HepG2 (cell line): ENCODE measurements around the gene MOB3C. TPM values are rescaled to one million over a fixed set of nuclear protein-coding genes. Genes with fewer than 3 reads are reported as not detected.

Source experiments
- AKAP8 ChIP-seq: sonication (generic); formaldehyde crosslinking; IDR thresholded peaks from 2 replicates; pipeline ENCODE4 v1.5.1; 2020; ENCODE audit warnings: mild to moderate bottlenecking, missing genetic modification reagents
- HOXA7 ChIP-seq: sonication (generic); formaldehyde crosslinking; IDR thresholded peaks from 2 replicates; pipeline ENCODE4 v1.8.1; 2022; ENCODE audit warnings: mild to moderate bottlenecking, missing genetic modification reagents, moderate library complexity
- IKZF1 ChIP-seq: fragments of 450-650 bp; IDR thresholded peaks from 2 replicates; pipeline ENCODE4 v1.7.1; 2016
- MIXL1 ChIP-seq: IDR thresholded peaks from 2 replicates; pipeline ENCODE4 v1.6.1; 2016
- SRSF9 ChIP-seq: fragments of 200-400 bp; formaldehyde crosslinking; IDR thresholded peaks from 2 replicates; pipeline ENCODE4 v1.6.1; 2018; ENCODE audit warnings: borderline replicate concordance, mild to moderate bottlenecking, low read depth, low read length; ENCODE audit not compliant: insufficient read depth, poor library complexity, severe bottlenecking
- TBP ChIP-seq: sonication (generic); formaldehyde crosslinking; IDR thresholded peaks from 2 replicates; pipeline ENCODE4 v1.5.0; 2020; ENCODE audit warnings: missing genetic modification reagents
- TCF7L2 ChIP-seq: IDR thresholded peaks from 2 replicates; pipeline ENCODE4 v1.6.1; 2011; ENCODE audit warnings: mild to moderate bottlenecking, low read depth, low read length, moderate library complexity
- YEATS2 ChIP-seq: sonication (generic); formaldehyde crosslinking; IDR thresholded peaks from 2 replicates; pipeline ENCODE4 v1.4.0; 2020; ENCODE audit warnings: missing genetic modification reagents, borderline replicate concordance
- ZFP37 ChIP-seq: sonication (generic); formaldehyde crosslinking; IDR thresholded peaks from 2 replicates; pipeline ENCODE4 v1.4.0; 2020; ENCODE audit warnings: missing genetic modification reagents, borderline replicate concordance
- ZNF207 ChIP-seq: fragments of 450-650 bp; IDR thresholded peaks from 2 replicates; pipeline ENCODE4 v1.6.1; 2016; ENCODE audit warnings: antibody characterized with exemption, borderline replicate concordance
- ZNF543 ChIP-seq: sonication (generic); formaldehyde crosslinking; IDR thresholded peaks from 2 replicates; pipeline ENCODE4 v1.4.0; 2020; ENCODE audit warnings: mild to moderate bottlenecking, missing genetic modification reagents
- ZNF792 ChIP-seq: IDR thresholded peaks from 2 replicates; pipeline ENCODE4 v1.6.1; 2016
- polyA plus RNA-seq, 8 experiments: library from polyadenylated mRNA; depleted of rRNA in 3 of 8; stranded (reverse) in 7 of 8; unstranded in 1 of 8; fragments of >200 nt; fragmentation: Illumina TruSeq in 4 of 8; extraction: Trizol in 4 of 8; gene quantifications; 2 replicates each; pipeline versions ENCODE4 v1.2.1 to v1.2.3, GENCODE V29; 2011 to 2016; ENCODE audit warnings: low read depth in 4 of 8, missing spikeins in 1 of 8, mixed read lengths in 1 of 8; ENCODE audit not compliant: insufficient read depth in 1 of 8
- total RNA-seq, 5 experiments: library from RNA; depleted of rRNA; stranded (reverse); fragments of >200 nt; fragmentation: Illumina TruSeq; extraction: Trizol; gene quantifications; 2 replicates each; pipeline ENCODE4 v1.2.3, GENCODE V29; 2016; ENCODE audit warnings: low read depth in 1 of 5
- TF ChIP-seq, protein P1 (sequence below): IDR thresholded peaks from 2 replicates; pipeline ENCODE4 v1.4.0; 2020; ENCODE audit warnings: mild to moderate bottlenecking, missing genetic modification reagents
- TF ChIP-seq, protein P2 (sequence below), 2 experiments: sonication (generic) in 1 of 2; formaldehyde crosslinking in 1 of 2; IDR thresholded peaks; 2 replicates each; pipeline versions ENCODE4 v1.6.1 to v1.9.0; 2014 to 2022; ENCODE audit warnings: antibody characterized with exemption in 1 of 2, borderline replicate concordance in 1 of 2, inconsistent platforms in 1 of 2, low read depth in 1 of 2, missing genetic modification reagents in 1 of 2
- TF ChIP-seq, protein P3 (sequence below), 2 experiments: sonication (generic) in 1 of 2; formaldehyde crosslinking in 1 of 2; IDR thresholded peaks; 2 replicates each; pipeline versions ENCODE4 v1.5.1 to v1.6.1; 2011 to 2020; ENCODE audit warnings: borderline replicate concordance in 1 of 2, low read depth in 1 of 2, low read length in 1 of 2, mild to moderate bottlenecking in 1 of 2, missing genetic modification reagents in 1 of 2, moderate library complexity in 1 of 2
- TF ChIP-seq, protein P4 (sequence below): sonication (generic); formaldehyde crosslinking; IDR thresholded peaks from 2 replicates; pipeline ENCODE4 v1.4.0; 2020; ENCODE audit warnings: mild to moderate bottlenecking, missing genetic modification reagents

Gene MOB3C
- total and polyA plus RNA-seq, 2 of the 13 experiments (the other 11 are each of a cell fraction or from before 2014, with no cell fraction given), result 3.5 to 4.1 TPM

DNA sequence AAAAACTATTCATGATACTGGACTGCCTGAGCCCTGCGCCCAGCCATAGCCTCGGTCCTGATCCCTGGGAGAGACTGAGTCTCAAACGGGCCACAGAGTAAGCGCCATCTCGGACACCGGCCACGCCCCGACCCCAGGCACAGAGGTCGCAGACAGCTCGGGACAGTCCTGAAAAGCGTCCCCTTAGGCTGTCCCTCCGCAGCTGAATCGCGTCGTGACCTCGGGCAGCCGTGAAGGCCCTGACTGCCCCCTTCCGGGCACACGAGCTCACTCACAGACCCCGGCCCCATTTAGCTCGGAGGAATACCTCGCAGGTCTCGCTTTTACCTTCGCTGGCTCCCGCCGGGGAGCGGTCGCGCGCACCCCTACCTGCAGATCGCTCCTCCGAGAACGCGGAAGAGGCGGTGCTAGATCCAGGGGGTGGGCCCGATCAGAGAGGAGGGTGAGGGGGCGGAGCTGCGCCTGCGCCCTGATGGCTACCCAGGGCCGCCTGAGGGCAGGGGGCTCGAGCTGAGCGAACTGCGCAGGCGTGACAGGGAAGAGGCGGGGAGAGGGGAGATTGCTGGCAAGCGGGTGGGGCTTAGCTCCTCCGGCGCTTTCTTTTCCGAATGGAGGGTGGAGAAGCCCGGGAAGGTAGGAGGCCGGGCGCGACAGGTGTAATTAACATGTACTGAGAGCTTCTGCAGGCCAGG lies 12.6 kb downstream of the MOB3C start, which contains the start of gene MKNK1 (continued):
- TF ChIP-seq ZFP37 (CRISPR knock-in tag) (no peak), IKZF1 (no peak), MIXL1 (CRISPR knock-in tag) (no peak), ZNF207 (no peak), AKAP8 (CRISPR knock-in tag) (no peak), ZNF792 (no peak), TBP (CRISPR knock-in tag) (no peak), YEATS2 (CRISPR knock-in tag) (peak; percentile 74; the same call in 1 of the 2 replicates), SRSF9 (no peak), HOXA7 (CRISPR knock-in tag) (no peak), ZNF543 (CRISPR knock-in tag) (no peak), TCF7L2 (no peak)
- TF ChIP-seq, protein P1, sequence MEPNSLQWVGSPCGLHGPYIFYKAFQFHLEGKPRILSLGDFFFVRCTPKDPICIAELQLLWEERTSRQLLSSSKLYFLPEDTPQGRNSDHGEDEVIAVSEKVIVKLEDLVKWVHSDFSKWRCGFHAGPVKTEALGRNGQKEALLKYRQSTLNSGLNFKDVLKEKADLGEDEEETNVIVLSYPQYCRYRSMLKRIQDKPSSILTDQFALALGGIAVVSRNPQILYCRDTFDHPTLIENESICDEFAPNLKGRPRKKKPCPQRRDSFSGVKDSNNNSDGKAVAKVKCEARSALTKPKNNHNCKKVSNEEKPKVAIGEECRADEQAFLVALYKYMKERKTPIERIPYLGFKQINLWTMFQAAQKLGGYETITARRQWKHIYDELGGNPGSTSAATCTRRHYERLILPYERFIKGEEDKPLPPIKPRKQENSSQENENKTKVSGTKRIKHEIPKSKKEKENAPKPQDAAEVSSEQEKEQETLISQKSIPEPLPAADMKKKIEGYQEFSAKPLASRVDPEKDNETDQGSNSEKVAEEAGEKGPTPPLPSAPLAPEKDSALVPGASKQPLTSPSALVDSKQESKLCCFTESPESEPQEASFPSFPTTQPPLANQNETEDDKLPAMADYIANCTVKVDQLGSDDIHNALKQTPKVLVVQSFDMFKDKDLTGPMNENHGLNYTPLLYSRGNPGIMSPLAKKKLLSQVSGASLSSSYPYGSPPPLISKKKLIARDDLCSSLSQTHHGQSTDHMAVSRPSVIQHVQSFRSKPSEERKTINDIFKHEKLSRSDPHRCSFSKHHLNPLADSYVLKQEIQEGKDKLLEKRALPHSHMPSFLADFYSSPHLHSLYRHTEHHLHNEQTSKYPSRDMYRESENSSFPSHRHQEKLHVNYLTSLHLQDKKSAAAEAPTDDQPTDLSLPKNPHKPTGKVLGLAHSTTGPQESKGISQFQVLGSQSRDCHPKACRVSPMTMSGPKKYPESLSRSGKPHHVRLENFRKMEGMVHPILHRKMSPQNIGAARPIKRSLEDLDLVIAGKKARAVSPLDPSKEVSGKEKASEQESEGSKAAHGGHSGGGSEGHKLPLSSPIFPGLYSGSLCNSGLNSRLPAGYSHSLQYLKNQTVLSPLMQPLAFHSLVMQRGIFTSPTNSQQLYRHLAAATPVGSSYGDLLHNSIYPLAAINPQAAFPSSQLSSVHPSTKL (CRISPR knock-in tag), result peak; percentile 41; the same call in 1 of the 2 replicates
- TF ChIP-seq, protein P2, sequence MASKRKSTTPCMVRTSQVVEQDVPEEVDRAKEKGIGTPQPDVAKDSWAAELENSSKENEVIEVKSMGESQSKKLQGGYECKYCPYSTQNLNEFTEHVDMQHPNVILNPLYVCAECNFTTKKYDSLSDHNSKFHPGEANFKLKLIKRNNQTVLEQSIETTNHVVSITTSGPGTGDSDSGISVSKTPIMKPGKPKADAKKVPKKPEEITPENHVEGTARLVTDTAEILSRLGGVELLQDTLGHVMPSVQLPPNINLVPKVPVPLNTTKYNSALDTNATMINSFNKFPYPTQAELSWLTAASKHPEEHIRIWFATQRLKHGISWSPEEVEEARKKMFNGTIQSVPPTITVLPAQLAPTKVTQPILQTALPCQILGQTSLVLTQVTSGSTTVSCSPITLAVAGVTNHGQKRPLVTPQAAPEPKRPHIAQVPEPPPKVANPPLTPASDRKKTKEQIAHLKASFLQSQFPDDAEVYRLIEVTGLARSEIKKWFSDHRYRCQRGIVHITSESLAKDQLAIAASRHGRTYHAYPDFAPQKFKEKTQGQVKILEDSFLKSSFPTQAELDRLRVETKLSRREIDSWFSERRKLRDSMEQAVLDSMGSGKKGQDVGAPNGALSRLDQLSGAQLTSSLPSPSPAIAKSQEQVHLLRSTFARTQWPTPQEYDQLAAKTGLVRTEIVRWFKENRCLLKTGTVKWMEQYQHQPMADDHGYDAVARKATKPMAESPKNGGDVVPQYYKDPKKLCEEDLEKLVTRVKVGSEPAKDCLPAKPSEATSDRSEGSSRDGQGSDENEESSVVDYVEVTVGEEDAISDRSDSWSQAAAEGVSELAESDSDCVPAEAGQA (IDR thresholded peaks at IDR 0.05; ENCODE audit: low read depth), result no peak
- TF ChIP-seq, protein P2 (CRISPR knock-in tag; IDR thresholded peaks at IDR 0.05; ENCODE audit: borderline replicate concordance), result 0 out of 2 replicates have a peak, but pooled peaks have one; percentile 58
- TF ChIP-seq, protein P3, sequence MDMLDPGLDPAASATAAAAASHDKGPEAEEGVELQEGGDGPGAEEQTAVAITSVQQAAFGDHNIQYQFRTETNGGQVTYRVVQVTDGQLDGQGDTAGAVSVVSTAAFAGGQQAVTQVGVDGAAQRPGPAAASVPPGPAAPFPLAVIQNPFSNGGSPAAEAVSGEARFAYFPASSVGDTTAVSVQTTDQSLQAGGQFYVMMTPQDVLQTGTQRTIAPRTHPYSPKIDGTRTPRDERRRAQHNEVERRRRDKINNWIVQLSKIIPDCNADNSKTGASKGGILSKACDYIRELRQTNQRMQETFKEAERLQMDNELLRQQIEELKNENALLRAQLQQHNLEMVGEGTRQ (IDR thresholded peaks at IDR 0.05; ENCODE audit: low read depth, low read length), result no peak
- TF ChIP-seq, protein P3 (CRISPR knock-in tag; IDR thresholded peaks at IDR 0.05; ENCODE audit: borderline replicate concordance), result no peak
- TF ChIP-seq, protein P4, sequence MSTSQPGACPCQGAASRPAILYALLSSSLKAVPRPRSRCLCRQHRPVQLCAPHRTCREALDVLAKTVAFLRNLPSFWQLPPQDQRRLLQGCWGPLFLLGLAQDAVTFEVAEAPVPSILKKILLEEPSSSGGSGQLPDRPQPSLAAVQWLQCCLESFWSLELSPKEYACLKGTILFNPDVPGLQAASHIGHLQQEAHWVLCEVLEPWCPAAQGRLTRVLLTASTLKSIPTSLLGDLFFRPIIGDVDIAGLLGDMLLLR (CRISPR knock-in tag), result no peak
